Measurements from ENCODE around the gene FRMD1.

GRCh38 chr6:168045706-168046620 is 33.0 kb downstream of the FRMD1 start:
- TF ChIP-seq CTCF (IDR thresholded peaks at IDR 0.05; ENCODE audit: poor library complexity) (no peak), EZH2 (IDR thresholded peaks at IDR 0.05; ENCODE audit: borderline replicate concordance) (no peak), EZH2phosphoT487 (IDR thresholded peaks at IDR 0.05; ENCODE audit: low read depth, severe bottlenecking, unreplicated experiment) (no peak)

Data from hepatocyte (in vitro differentiated cells).